ENCODE results near the gene NYAP1.

NYAP1 gene

DNA sequence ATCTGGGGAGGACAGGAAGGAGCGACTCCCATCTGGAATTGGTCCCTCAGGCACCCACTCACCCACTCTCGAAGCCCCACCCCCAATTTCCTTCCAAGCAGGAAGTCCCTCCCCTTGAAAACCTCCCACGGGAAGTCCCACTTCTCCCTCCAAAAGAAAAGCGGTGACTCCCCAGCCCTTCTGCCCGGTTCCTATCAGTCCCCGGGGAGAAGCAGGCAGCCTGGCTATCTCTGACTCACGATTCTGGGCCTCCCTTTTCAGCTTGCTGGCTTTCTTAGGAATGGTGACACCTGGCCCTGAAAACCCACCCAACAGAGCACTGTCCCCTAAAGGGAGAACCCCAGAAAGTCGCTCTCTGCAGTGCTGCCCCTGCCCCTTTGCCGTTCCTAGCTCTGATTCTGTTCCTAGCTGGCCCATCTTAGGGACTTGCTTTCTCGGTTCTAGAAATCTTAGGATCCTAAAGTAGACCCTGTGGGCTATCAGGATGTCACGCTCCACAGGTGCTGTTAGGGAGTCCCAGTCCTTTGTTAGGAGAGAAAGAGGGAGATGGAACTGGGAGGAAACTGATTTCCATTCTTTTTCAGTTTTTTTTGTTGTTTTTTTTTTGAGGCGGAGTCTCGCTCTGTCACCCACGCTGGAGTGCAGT, 10.8 kb upstream of the NYAP1 start (continued):
- TF ChIP-seq ZBTB7A (tag by site-specific recombination; IDR thresholded peaks at IDR 0.05; ENCODE audit: low read depth) (no peak), ZNF426 (tag by site-specific recombination; IDR thresholded peaks at IDR 0.05) (no peak), ELK4 (IDR thresholded peaks at IDR 0.05; ENCODE audit: borderline replicate concordance, low read depth, low read length) (no peak), ZNF112 (tag by site-specific recombination; IDR thresholded peaks at IDR 0.05) (no peak), ZNF132 (tag by site-specific recombination; IDR thresholded peaks at IDR 0.05; ENCODE audit: borderline replicate concordance) (no peak), ZNF530 (tag by site-specific recombination; IDR thresholded peaks at IDR 0.05; ENCODE audit: low read depth) (no peak), ZFHX2 (tag by site-specific recombination; conservative IDR thresholded peaks at IDR 0.05) (peak; percentile 76), ZNF366 (tag by site-specific recombination; conservative IDR thresholded peaks at IDR 0.05) (peak; percentile 59; the same call in 1 of the 2 replicates), ZNF394 (tag by site-specific recombination; IDR thresholded peaks at IDR 0.05; ENCODE audit: borderline replicate concordance) (peak; percentile 50; the same call in 1 of the 2 replicates), ZNF19 (tag by site-specific recombination; IDR thresholded peaks at IDR 0.05; ENCODE audit: low read depth) (no peak), KLF16 (tag by site-specific recombination; IDR thresholded peaks at IDR 0.05) (no peak), ZEB2 (tag by site-specific recombination; IDR thresholded peaks at IDR 0.05) (peak; percentile 38; the same call in 1 of the 2 replicates), ZNF658 (tag by site-specific recombination; IDR thresholded peaks at IDR 0.05) (no peak), WT1 (tag by site-specific recombination; IDR thresholded peaks at IDR 0.05) (peak; percentile 85), IKZF3 (tag by site-specific recombination; IDR thresholded peaks at IDR 0.05) (0 out of 2 replicates have a peak, but pooled peaks have one; percentile 40)
- TF ChIP-seq, protein P1, sequence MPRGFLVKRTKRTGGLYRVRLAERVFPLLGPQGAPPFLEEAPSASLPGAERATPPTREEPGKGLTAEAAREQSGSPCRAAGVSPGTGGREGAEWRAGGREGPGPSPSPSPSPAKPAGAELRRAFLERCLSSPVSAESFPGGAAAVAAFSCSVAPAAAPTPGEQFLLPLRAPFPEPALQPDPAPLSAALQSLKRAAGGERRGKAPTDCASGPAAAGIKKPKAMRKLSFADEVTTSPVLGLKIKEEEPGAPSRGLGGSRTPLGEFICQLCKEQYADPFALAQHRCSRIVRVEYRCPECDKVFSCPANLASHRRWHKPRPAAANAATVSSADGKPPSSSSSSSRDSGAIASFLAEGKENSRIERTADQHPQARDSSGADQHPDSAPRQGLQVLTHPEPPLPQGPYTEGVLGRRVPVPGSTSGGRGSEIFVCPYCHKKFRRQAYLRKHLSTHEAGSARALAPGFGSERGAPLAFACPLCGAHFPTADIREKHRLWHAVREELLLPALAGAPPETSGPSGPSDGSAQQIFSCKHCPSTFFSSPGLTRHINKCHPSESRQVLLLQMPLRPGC (tag by site-specific recombination; IDR thresholded peaks at IDR 0.05): no peak
- TF ChIP-seq, protein P2, sequence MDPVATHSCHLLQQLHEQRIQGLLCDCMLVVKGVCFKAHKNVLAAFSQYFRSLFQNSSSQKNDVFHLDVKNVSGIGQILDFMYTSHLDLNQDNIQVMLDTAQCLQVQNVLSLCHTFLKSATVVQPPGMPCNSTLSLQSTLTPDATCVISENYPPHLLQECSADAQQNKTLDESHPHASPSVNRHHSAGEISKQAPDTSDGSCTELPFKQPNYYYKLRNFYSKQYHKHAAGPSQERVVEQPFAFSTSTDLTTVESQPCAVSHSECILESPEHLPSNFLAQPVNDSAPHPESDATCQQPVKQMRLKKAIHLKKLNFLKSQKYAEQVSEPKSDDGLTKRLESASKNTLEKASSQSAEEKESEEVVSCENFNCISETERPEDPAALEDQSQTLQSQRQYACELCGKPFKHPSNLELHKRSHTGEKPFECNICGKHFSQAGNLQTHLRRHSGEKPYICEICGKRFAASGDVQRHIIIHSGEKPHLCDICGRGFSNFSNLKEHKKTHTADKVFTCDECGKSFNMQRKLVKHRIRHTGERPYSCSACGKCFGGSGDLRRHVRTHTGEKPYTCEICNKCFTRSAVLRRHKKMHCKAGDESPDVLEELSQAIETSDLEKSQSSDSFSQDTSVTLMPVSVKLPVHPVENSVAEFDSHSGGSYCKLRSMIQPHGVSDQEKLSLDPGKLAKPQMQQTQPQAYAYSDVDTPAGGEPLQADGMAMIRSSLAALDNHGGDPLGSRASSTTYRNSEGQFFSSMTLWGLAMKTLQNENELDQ (tag by site-specific recombination; IDR thresholded peaks at IDR 0.05; ENCODE audit: low read depth): no peak

DNA sequence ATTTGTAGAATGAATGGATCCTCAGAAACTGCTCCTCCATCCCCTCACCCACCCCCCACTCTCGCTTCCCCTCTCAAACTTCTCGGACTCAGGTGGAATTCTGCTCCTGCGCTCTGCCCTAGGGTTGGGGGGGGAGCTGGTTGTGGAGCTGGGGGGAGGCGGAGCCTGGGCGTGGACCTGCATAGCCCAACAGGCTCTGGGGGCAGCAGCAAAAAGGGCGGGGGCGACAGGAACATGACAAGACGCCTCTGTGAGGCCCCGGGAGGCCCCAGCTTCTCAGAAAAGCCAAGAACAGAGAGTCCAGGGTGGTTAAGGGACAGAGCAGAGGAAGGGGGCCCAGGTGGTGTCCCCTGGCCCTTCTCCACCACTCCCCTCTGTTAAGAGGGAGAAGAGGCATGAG, 8.2 kb upstream of the NYAP1 start:
- peaks cover 3 to 25% of the 10 kb centered on the region in 2 experiments; a peak in 2 of 3 replicates for H3K36me3 ChIP-seq (ENCODE audit: control insufficient read depth in 2 of 2, insufficient read depth in 1 of 2, low read length in 2 of 2)
- H3K27ac ChIP-seq (ENCODE audit: extremely low read depth, low read depth, low read length): no peak overlapping the region
- H3K4me1 ChIP-seq (ENCODE audit: control insufficient read depth, insufficient read depth, low read length): peaks cover 9% of the 10 kb centered on the region
- ChIA-PET POLR2A (interaction anchor here (0.8 kb wide), 1 partner anchor 10 kb away, joined by 3 read pairs; no protein-coding TSS in a partner anchor), CTCF (interaction anchor here (0.6 to 1.3 kb wide), 5 partner anchors 10 to 376 kb away, joined by 3 to 5 read pairs (median 3); partner anchors contain the start of gene POP7)
- H3K9me3 ChIP-seq (ENCODE audit: control insufficient read depth, insufficient read depth, low read depth, low read length): no peaks in the 10 kb centered on the region
- H3K4me3 ChIP-seq (ENCODE audit: low read depth, low read length): no peak overlapping the region
- TF ChIP-seq HOXA7 (CRISPR knock-in tag; IDR thresholded peaks at IDR 0.05; ENCODE audit: borderline replicate concordance) (no peak), EGR2 (tag by site-specific recombination; IDR thresholded peaks at IDR 0.05; ENCODE audit: low read depth) (0 out of 2 replicates have a peak, but pooled peaks have one; percentile 11), ZNF335 (tag by site-specific recombination; conservative IDR thresholded peaks at IDR 0.05) (peak; percentile 76)
